ENCODE results near the gene PRR11.

DNA sequence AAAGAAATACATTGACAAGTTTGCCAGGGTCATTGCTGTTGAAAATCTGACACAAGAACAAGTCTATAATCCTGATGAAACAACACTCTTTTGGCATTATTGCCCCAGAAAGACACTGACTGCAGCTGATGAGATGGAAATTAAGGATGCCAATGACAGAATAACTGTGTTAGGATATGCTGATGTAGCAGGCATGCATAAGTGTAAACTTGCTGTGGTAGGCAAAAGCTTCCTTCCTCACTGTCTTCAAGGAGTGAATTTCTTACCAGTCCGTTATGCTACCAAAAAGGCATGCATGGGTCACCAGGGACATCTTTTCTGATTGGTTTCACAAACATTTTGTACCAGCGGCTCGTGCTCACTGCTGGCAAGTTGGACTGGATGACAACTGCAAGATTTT is 75.2 kb downstream of the PRR11 start:
- TF ChIP-seq, protein P1, sequence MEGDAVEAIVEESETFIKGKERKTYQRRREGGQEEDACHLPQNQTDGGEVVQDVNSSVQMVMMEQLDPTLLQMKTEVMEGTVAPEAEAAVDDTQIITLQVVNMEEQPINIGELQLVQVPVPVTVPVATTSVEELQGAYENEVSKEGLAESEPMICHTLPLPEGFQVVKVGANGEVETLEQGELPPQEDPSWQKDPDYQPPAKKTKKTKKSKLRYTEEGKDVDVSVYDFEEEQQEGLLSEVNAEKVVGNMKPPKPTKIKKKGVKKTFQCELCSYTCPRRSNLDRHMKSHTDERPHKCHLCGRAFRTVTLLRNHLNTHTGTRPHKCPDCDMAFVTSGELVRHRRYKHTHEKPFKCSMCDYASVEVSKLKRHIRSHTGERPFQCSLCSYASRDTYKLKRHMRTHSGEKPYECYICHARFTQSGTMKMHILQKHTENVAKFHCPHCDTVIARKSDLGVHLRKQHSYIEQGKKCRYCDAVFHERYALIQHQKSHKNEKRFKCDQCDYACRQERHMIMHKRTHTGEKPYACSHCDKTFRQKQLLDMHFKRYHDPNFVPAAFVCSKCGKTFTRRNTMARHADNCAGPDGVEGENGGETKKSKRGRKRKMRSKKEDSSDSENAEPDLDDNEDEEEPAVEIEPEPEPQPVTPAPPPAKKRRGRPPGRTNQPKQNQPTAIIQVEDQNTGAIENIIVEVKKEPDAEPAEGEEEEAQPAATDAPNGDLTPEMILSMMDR (conservative IDR thresholded peaks at IDR 0.05 in 1 of 2, IDR thresholded peaks at IDR 0.05 in 1 of 2; ENCODE audit: low read depth in 1 of 2, low read length in 2 of 2), result no peak
- no peak for TF ChIP-seq EZH2 (IDR thresholded peaks at IDR 0.05; ENCODE audit: low read length, missing control alignments)

Measured in fibroblast of lung (primary cell).